ENCODE measurements around the gene ZNF747. TPM values are rescaled to one million over a fixed set of nuclear protein-coding genes. Genes with fewer than 3 reads are reported as not detected.

The ZNF747 gene
- total and polyA plus RNA-seq, 2 donors (not counting 3 experiments of a cell fraction or from before 2014, with no cell fraction given): 6.4 to 7.2 TPM

- no peak for DNase-seq (ENCODE audit: low read depth, low spot score)
- intact Hi-C loops (cut with micrococcal nuclease): no loop called here
Measured at GRCh38 chr16:30499284-30499683, 35.4 kb downstream of the ZNF747 start.

More at GRCh38 chr16:30499284-30499683, 35.4 kb downstream of the ZNF747 start:
- Histone ChIP-seq H3K36me3 (ENCODE audit: control insufficient read depth in 2 of 2, extremely low read depth in 1 of 2, insufficient read depth in 2 of 2, low read length in 2 of 2) (no peaks in the 10 kb centered on the region), H2AFZ (ENCODE audit: low read depth, low read length) (no peak overlapping the region), H3K9me1 (replicated peaks; ENCODE audit: control insufficient read depth, extremely low read depth, insufficient read depth, low read length) (no peaks in the 10 kb centered on the region), H3K27ac (ENCODE audit: insufficient read depth, low read depth, low read length) (no peak overlapping the region), H3K4me3 (replicated peaks in 1 of 3; ENCODE audit: insufficient read depth in 1 of 3, low read depth in 1 of 3, low read length in 3 of 3) (no peak overlapping the region), H3K79me2 (ENCODE audit: control insufficient read depth, insufficient read depth, low read length) (no peaks in the 10 kb centered on the region), H3K4me1 (ENCODE audit: control insufficient read depth, extremely low read depth, insufficient read depth, low read length) (no peaks in the 10 kb centered on the region), H3K27me3 (ENCODE audit: control insufficient read depth in 2 of 2, insufficient read depth in 2 of 2, low read length in 2 of 2) (peaks cover 0 to 3% of the 10 kb centered on the region in 2 experiments), H3K4me2 (ENCODE audit: insufficient read depth, low read length) (no peak overlapping the region), H4K20me1 (replicated peaks; ENCODE audit: control insufficient read depth, extremely low read depth, insufficient read depth, low read length) (no peaks in the 10 kb centered on the region), H3K9ac (replicated peaks; ENCODE audit: extremely low read depth, insufficient read depth, low read length) (no peak overlapping the region), H3K9me3 (replicated peaks; ENCODE audit: control insufficient read depth, insufficient read depth, low read length) (no peaks in the 10 kb centered on the region)
- no TSS peak for BruUV-seq (replicated peaks)
- no peak for TF ChIP-seq GATA2 (IDR thresholded peaks at IDR 0.05; ENCODE audit: insufficient read depth, insufficient read length, low read depth, low read length)
- TF ChIP-seq MYC (IDR thresholded peaks at IDR 0.05; ENCODE audit: low read depth, low read length): no peak
- TF ChIP-seq CTCF (IDR thresholded peaks at IDR 0.05; ENCODE audit: extremely low read depth in 1 of 2, insufficient read depth in 1 of 2, low read depth in 1 of 2, low read length in 2 of 2): no peak
- TF ChIP-seq POLR2A (IDR thresholded peaks at IDR 0.05; ENCODE audit: low read depth, low read length): no peak
- no peak for TF ChIP-seq POLR2AphosphoS5 (IDR thresholded peaks at IDR 0.05; ENCODE audit: insufficient read depth, low read depth, low read length)
- TF ChIP-seq EZH2 (IDR thresholded peaks at IDR 0.05; ENCODE audit: borderline replicate concordance, low read depth, low read length, severe bottlenecking): no peak
- no peak for TF ChIP-seq JUN (IDR thresholded peaks at IDR 0.05; ENCODE audit: borderline replicate concordance, insufficient read depth, insufficient read length, low read depth)
- no peak for TF ChIP-seq FOS (IDR thresholded peaks at IDR 0.05; ENCODE audit: borderline replicate concordance, insufficient read depth, low read length)
- TF ChIP-seq MAX (IDR thresholded peaks at IDR 0.05; ENCODE audit: insufficient read depth, insufficient read length): no peak
- CTCF ChIA-PET: interaction anchor here (1.4 to 2.6 kb wide), 3 partner anchors 9 to 69 kb away, joined by 3 to 7 read pairs (median 6); partner anchors contain the start of gene DCTPP1
- dilution Hi-C loops (cut with MboI; ENCODE audit: extremely low pct_ligation_motif_present, low sequenced_read_pairs): no loop called here
- POLR2A ChIA-PET: interaction anchor here (1.1 kb wide), 1 partner anchor 11 kb away, joined by 6 read pairs; no protein-coding TSS in a partner anchor
- no peak for FAIRE-seq
